Gastrocnemius medialis (tissue), 4 donors: ENCODE measurements around the gene MAN2A1. TPM values are rescaled to one million over a fixed set of nuclear protein-coding genes. Genes with fewer than 3 reads are reported as not detected.
A peak's percentile ranks its signal among the peaks of the same experiment; 100 is the strongest.

ENCODE experiments used
- ATAC-seq, 2 donors: fragments of 150-250 bp; one replicate each; pipeline ENCODE4 v1.9.1; 2016
- DNase-seq, 2 donors: peaks; one replicate each; pipeline ENCODE4 v3.0.0-alpha.2; 2019
- H3K27ac ChIP-seq, 4 donors: fragments of 200-600 bp; sonication (generic); 1 replicate in 1 of 4; 2 replicates in 3 of 4; pipeline ENCODE4 v1.5.1; 2016 to 2018; ENCODE audit warnings: mild to moderate bottlenecking in 2 of 4, moderate library complexity in 1 of 4
- H3K27me3 ChIP-seq, 3 donors: fragments of 200-600 bp; sonication (generic) in 2 of 3; 1 replicate in 1 of 3; 2 replicates in 2 of 3; pipeline versions ENCODE4 v1.5.1 to v1.6.0; 2016 to 2019; ENCODE audit warnings: mild to moderate bottlenecking in 1 of 3, moderate library complexity in 1 of 3
- H3K36me3 ChIP-seq, 2 donors: fragments of 200-600 bp; sonication (generic) in 1 of 2; one replicate each; pipeline ENCODE4 v1.5.1; 2017 to 2018
- H3K4me1 ChIP-seq, 2 donors: fragments of 200-600 bp; sonication (generic) in 1 of 2; one replicate each; pipeline ENCODE4 v1.5.1; 2016 to 2017; ENCODE audit warnings: mild to moderate bottlenecking in 2 of 2
- H3K4me3 ChIP-seq, 4 donors: fragments of 200-600 bp; sonication (generic) in 3 of 4; 1 replicate in 1 of 4; 2 replicates in 3 of 4; pipeline ENCODE4 v1.5.1; 2016 to 2019; ENCODE audit warnings: mild to moderate bottlenecking in 2 of 4
- H3K9me3 ChIP-seq, 3 donors: fragments of 200-600 bp; sonication (generic) in 2 of 3; 1 replicate in 1 of 3; 2 replicates in 2 of 3; pipeline ENCODE4 v1.5.1; 2016 to 2019
- CTCF ChIP-seq, 5 experiments: fragments of 450-650 bp in 3 of 5; fragments of 200-600 bp in 2 of 5; sonication (generic) in 2 of 5; IDR thresholded peaks in 4 of 5; conservative IDR thresholded peaks in 1 of 5; 1 replicate in 4 of 5; 2 replicates in 1 of 5; pipeline ENCODE4 v1.5.1; 2016 to 2019; ENCODE audit warnings: antibody characterized with exemption in 5 of 5, mild to moderate bottlenecking in 3 of 5, moderate library complexity in 3 of 5
- POLR2A ChIP-seq, 2 donors: fragments of 450-650 bp; IDR thresholded peaks; one replicate each; pipeline ENCODE4 v1.6.1; 2017; ENCODE audit warnings: antibody characterized with exemption in 2 of 2, mild to moderate bottlenecking in 2 of 2, moderate library complexity in 2 of 2
- in situ Hi-C, 4 donors: fragments of 200-750 bp; cut with MboI; loops; one replicate each; pipeline versions ENCODE4 v1.15.0 to v1.8.0; 2017; ENCODE audit warnings: low sequenced_read_pairs in 4 of 4
- intact Hi-C: fragments of 100-400 bp; cut with DNase I; formaldehyde crosslinking; loops from one replicate; pipeline ENCODE4 v1.15.1; 2023; ENCODE audit warnings: low total_unique reads
- total RNA-seq, 4 donors: library from RNA; depleted of rRNA; stranded (reverse); fragments of >200 nt; gene quantifications; one replicate each; pipeline versions ENCODE4 v1.1.0 to v1.2.3, GENCODE V29; 2016

Gene MAN2A1
- total RNA-seq, 4 donors from 2014 or later, result 15.0 to 28.6 (median 19.8) TPM

- no peaks in the 10 kb centered on the region for H3K9me3 ChIP-seq
- intact Hi-C loops (no loop called here), in situ Hi-C loops (loop anchor here in 1 of 4 donors (25.0 kb wide), 1 partner anchor 945 kb away; the partner anchor contains the start of gene FER)
- no peaks in the 10 kb centered on the region for H3K4me1 ChIP-seq
- H3K27me3 ChIP-seq, result no peaks in the 10 kb centered on the region
- no peak for ATAC-seq
- no peak overlapping the region for H3K4me3 ChIP-seq
- no peaks in the 10 kb centered on the region for H3K36me3 ChIP-seq
- no peak for DNase-seq
- H3K27ac ChIP-seq, result no peak overlapping the region
- TF ChIP-seq CTCF (IDR thresholded peaks at IDR 0.05 in 4 of 5, conservative IDR thresholded peaks at IDR 0.05 in 1 of 5) (no peak), POLR2A (IDR thresholded peaks at IDR 0.05) (no peak)
Measured at GRCh38 chr5:109682383-109682782, 7.3 kb upstream of the MAN2A1 start.

GRCh38 chr5:109685916-109686315 lies 3.8 kb upstream of the MAN2A1 start:
- intact Hi-C loops, result loop anchor here (5.0 kb wide), 2 partner anchors 941 to 959 kb away; no protein-coding TSS in a partner anchor

GRCh38 chr5:109688630-109688969 lies 1.1 kb upstream of the MAN2A1 start:
- TF ChIP-seq CTCF (IDR thresholded peaks at IDR 0.05 in 4 of 5, conservative IDR thresholded peaks at IDR 0.05 in 1 of 5) (peak in 4 of 5 experiments; percentile 13 to 45 (median 28)), POLR2A (IDR thresholded peaks at IDR 0.05) (no peak)
- in situ Hi-C loops, result loop anchor here in 1 of 4 donors (25.0 kb wide), 1 partner anchor 951 kb away; the partner anchor contains the start of gene FER
- ATAC-seq, result no peak

More at GRCh38 chr5:109685916-109686315, 3.8 kb upstream of the MAN2A1 start:
- no peaks in the 10 kb centered on the region for H3K36me3 ChIP-seq
- in situ Hi-C loops, result loop anchor here in 1 of 4 donors (25.0 kb wide), 1 partner anchor 949 kb away; the partner anchor contains the start of gene FER
- no peak for TF ChIP-seq POLR2A (IDR thresholded peaks at IDR 0.05)
- no peak for TF ChIP-seq CTCF (IDR thresholded peaks at IDR 0.05 in 4 of 5, conservative IDR thresholded peaks at IDR 0.05 in 1 of 5)
- H3K27me3 ChIP-seq, result no peaks in the 10 kb centered on the region
- no peak overlapping the region for H3K4me3 ChIP-seq
- ATAC-seq (no peak), DNase-seq (no peak)
- H3K4me1 ChIP-seq, result peaks cover 0 to 8% of the 10 kb centered on the region in 2 donors
- no peak overlapping the region for H3K27ac ChIP-seq
- no peaks in the 10 kb centered on the region for H3K9me3 ChIP-seq

DNA sequence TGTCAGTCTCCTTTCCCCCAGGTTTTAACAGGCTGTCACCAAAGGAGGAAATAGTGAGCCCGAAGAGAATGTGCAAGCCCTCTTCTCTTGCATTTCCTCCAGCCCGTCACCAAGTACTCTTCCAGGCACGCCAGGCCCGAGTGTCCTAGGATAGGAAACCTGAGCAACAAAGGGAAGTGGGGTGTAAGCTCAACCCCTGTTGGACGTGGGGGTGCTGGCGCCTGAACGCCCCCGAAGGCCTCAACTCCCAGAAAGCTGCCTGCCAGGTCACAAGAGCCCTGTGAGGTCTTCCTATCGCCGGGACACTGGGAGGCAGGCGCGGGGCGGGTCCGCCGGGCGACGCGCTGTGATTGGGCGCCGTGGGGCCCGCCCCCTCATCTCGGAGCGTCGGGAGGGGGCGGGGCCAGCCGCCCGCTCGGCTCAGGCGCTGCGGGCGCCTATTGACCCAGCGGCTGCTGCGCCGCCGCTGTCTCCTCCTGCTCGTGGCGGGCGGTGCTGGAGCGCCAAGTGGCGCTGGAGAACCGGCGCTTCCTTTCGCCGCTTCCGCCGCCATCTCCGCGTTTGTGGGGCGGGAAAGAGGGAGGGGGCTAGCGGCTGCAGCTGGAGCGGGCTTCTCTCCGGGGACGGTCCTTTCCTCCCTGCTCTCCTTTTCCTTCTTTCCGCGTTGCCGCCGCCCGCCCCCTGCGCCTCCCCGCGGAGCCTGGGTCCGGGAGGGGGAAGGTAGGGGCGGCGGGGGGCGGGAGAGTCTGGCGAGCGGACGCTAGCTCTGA lies 572 bp upstream of the MAN2A1 start:
- Histone ChIP-seq H3K36me3 (no peaks in the 10 kb centered on the region), H3K27ac (peak overlapping the region; percentile 94 to 99 (median 98)), H3K9me3 (no peaks in the 10 kb centered on the region), H3K27me3 (no peaks in the 10 kb centered on the region), H3K4me3 (peak overlapping the region; percentile 88 to 98 (median 96)), H3K4me1 (peaks cover 23 to 35% of the 10 kb centered on the region in 2 donors)
- ATAC-seq (peak; percentile 61 to 72), DNase-seq (peak; percentile 71 to 86)
- in situ Hi-C loops, result loop anchor here in 1 of 4 donors (25.0 kb wide), 1 partner anchor 952 kb away; the partner anchor contains the start of gene FER
- intact Hi-C loops, result loop anchor here (1.0 to 5.0 kb wide), 4 partner anchors 279 to 962 kb away; no protein-coding TSS in a partner anchor
- TF ChIP-seq CTCF (IDR thresholded peaks at IDR 0.05 in 4 of 5, conservative IDR thresholded peaks at IDR 0.05 in 1 of 5) (no peak), POLR2A (IDR thresholded peaks at IDR 0.05) (peak; percentile 94 to 95)

More at GRCh38 chr5:109688630-109688969, 1.1 kb upstream of the MAN2A1 start:
- Histone ChIP-seq H3K27me3 (no peaks in the 10 kb centered on the region), H3K36me3 (no peaks in the 10 kb centered on the region), H3K4me1 (peaks cover 17 to 30% of the 10 kb centered on the region in 2 donors), H3K27ac (peak overlapping the region; percentile 94 to 99 (median 98)), H3K9me3 (no peaks in the 10 kb centered on the region), H3K4me3 (peak overlapping the region; percentile 88 to 98 (median 96))
- DNase-seq, result no peak
- intact Hi-C loops, result loop anchor here (2.0 to 5.0 kb wide), 3 partner anchors 398 to 961 kb away; no protein-coding TSS in a partner anchor
